HG03280 (cell line): ENCODE results near the gene MARF1.
"Not testable (repeated sequence)": the region's sequence is repeated elsewhere in the genome, so short reads cannot be mapped to it uniquely, and the experiment has no call there.

Experiments
- ATAC-seq: cut with Tn5 transposase; IDR thresholded peaks from one replicate; pipeline ENCODE4 v1.9.1; 2021; ENCODE audit warnings: mild to moderate bottlenecking, moderate library complexity; ENCODE audit not compliant: unreplicated experiment

MARF1 gene

GRCh38 chr16:15654591-15654990 is 11.6 kb upstream of the MARF1 start:
- ATAC-seq = no peak

- ATAC-seq = no peak
These were observed 10.3 kb upstream of the MARF1 start for GRCh38 chr16:15653227-15653626.

GRCh38 chr16:15652293-15653001 is 9.5 kb upstream of the MARF1 start:
- ATAC-seq = no peak

GRCh38 chr16:15650698-15651171 is 7.8 kb upstream of the MARF1 start:
- peak; percentile 25 for ATAC-seq

- peak; percentile 82 for ATAC-seq
These were observed 7.2 kb upstream of the MARF1 start, which contains the start of gene NDE1 for GRCh38 chr16:15650019-15650697. Gene NDE1 (plus strand): TSS chr16:15650245. CDS start chr16:15664779, 14,534 bp downstream.

GRCh38 chr16:15649727-15650018 is 6.7 kb upstream of the MARF1 start:
- ATAC-seq = no peak

- not testable (repeated sequence) for ATAC-seq
These were observed 6.4 kb upstream of the MARF1 start for GRCh38 chr16:15649311-15649710.

GRCh38 chr16:15648135-15648730 is 5.3 kb upstream of the MARF1 start:
- ATAC-seq = no peak

- ATAC-seq = no peak
These were observed 4.5 kb upstream of the MARF1 start for GRCh38 chr16:15647294-15648014.

- not testable (repeated sequence) for ATAC-seq
These were observed 3.8 kb upstream of the MARF1 start for GRCh38 chr16:15646557-15647293.

- ATAC-seq = not testable (repeated sequence)
These were observed 2.1 kb upstream of the MARF1 start for GRCh38 chr16:15644962-15645465.

- no peak for ATAC-seq
These were observed 1.5 kb upstream of the MARF1 start for GRCh38 chr16:15644267-15644961.

GRCh38 chr16:15643946-15644250 is 944 bp upstream of the MARF1 start:
- no peak for ATAC-seq

GRCh38 chr16:15642557-15643047 is 352 bp downstream of the MARF1 start:
- peak; percentile 66 for ATAC-seq

- no peak for ATAC-seq
These were observed 999 bp downstream of the MARF1 start for GRCh38 chr16:15641753-15642556.

GRCh38 chr16:15640966-15641365 is 2.0 kb downstream of the MARF1 start:
- no peak for ATAC-seq

GRCh38 chr16:15639061-15639568 is 3.8 kb downstream of the MARF1 start:
- ATAC-seq = no peak

- ATAC-seq = no peak
These were observed 6.5 kb downstream of the MARF1 start for GRCh38 chr16:15636392-15636873.

- ATAC-seq = no peak
These were observed 7.0 kb downstream of the MARF1 start for GRCh38 chr16:15635926-15636325.
